Fibroblast of pulmonary artery (primary cell): ENCODE data around the gene NCKAP5.

Experiments
- DNase-seq: peaks from one replicate; pipeline ENCODE4 v3.0.0-alpha.2; 2010; ENCODE audit warnings: low read depth
- H3K4me3 ChIP-seq: replicated peaks from 2 replicates; pipeline ENCODE4 v1.5.1; 2011; ENCODE audit warnings: low read depth, mild to moderate bottlenecking, control low read depth, low read length, moderate library complexity
- TF ChIP-seq, protein P1 (sequence below): IDR thresholded peaks from 2 replicates; pipeline ENCODE4 v1.5.1; 2011; ENCODE audit warnings: mild to moderate bottlenecking, control low read depth, low read length, inconsistent platforms; ENCODE audit errors: missing control alignments

NCKAP5 gene

DNA sequence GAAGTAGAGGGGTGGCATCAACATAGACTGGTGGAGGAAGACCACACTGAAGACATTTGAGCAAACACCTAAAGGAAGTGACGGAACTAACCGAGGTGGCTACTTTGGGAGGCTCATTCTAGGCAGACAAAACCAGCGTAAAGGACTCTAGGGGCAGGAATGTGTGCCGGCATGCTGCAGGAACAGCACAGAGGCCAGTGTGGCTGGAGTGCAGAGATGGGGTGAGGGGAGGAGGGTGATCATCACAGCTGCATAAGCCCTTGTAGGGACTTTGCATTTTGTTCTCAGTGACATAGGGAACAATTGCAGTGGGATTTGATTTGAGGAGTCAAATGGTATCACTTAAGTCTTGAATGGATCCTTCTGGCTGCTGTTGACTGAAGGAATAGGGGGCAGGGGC, 253.5 kb downstream of the NCKAP5 start:
- no peak for DNase-seq
- TF ChIP-seq, protein P1, sequence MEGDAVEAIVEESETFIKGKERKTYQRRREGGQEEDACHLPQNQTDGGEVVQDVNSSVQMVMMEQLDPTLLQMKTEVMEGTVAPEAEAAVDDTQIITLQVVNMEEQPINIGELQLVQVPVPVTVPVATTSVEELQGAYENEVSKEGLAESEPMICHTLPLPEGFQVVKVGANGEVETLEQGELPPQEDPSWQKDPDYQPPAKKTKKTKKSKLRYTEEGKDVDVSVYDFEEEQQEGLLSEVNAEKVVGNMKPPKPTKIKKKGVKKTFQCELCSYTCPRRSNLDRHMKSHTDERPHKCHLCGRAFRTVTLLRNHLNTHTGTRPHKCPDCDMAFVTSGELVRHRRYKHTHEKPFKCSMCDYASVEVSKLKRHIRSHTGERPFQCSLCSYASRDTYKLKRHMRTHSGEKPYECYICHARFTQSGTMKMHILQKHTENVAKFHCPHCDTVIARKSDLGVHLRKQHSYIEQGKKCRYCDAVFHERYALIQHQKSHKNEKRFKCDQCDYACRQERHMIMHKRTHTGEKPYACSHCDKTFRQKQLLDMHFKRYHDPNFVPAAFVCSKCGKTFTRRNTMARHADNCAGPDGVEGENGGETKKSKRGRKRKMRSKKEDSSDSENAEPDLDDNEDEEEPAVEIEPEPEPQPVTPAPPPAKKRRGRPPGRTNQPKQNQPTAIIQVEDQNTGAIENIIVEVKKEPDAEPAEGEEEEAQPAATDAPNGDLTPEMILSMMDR: no peak
- no peak overlapping the region for H3K4me3 ChIP-seq

DNA sequence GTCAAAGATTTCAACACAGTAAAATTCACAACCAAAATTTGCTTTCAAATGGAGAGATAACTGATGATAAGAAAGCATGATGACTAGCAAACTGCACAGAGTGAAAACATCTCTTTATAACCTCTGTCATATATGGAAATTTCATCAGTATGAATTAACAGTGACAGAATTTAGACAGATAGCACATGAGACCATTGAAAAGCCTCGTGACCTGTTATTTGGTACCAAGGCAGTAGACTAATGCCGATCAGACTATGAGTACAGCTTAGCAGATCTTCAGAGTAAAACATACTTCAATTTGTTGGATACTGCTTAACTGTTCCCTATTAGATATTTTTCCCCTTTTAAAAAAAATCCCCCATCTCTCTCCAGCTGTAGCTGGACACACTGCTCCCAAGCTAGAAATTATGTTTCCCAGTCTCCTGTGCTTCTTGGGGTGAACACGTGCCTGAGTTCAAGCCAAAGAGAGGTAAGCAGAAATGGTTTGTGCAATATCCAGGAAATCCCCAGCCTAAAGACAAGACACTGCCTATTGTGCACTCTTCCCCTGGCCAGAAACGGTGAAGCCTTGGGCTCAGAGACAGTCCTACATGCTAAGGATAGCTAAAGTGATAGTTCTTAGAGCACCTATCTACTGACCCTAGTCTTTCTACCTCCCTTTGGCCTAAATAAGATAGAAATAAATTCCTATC, 256.1 kb downstream of the NCKAP5 start:
- no peak for DNase-seq
- TF ChIP-seq, protein P1: no peak
- no peak overlapping the region for H3K4me3 ChIP-seq

DNA sequence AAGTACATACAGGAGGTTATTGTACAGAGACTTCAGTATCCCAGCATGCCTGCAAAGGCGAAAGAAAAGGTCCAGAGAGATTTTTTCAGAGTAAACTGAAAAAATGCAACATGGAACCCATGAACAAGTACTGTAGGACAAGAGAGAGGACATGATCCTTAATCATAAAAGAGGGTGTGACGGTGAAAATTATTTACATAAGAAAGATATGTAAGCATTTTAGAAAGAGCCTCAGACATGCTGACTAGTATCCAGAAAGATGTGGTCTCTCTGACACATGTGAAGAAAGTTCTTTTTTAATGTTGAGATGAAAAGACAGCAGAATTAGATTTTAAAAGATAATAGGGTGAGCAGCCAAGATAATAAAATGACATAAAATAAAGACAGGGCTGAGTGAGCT, 262.0 kb downstream of the NCKAP5 start:
- TF ChIP-seq, protein P1: no peak
- no peak for DNase-seq
- H3K4me3 ChIP-seq: no peak overlapping the region

DNA sequence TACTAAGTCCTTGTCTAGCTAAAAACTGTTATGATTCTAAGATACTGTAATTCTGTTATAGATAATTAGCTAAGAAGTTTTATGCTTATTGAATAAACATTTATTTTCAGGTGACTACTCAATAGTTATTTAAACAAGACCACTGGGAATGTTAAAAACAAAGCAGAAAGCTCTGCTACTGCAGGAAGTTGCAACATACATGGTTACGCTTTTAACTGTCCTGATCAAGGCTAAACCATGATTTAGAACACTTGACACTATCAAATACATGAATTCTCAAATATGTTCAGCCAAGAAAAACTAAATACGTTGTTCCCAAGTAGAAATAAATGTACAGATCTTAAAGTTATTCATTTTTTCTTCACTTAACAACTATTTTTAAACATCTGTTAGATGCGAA, 263.9 kb downstream of the NCKAP5 start:
- no peak overlapping the region for H3K4me3 ChIP-seq
- TF ChIP-seq, protein P1: no peak
- DNase-seq: no peak

DNA sequence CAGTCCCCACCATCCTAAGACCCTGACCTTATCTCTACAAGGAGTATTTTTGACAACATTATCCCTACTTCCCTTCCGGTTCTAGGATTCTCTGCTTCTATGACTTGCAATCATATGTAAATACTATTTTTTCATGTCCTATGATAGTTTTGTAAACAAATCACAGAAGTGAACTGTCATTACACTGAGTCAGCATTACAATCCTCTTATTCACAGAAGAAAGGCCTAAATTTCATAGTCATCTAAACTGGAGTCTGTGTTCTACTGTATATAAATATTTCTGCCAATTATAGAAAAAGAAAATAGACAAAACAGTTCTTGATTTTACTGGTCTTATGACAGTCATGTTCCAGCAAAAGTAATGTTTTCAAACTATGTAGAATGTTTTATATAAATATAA, 265.1 kb downstream of the NCKAP5 start:
- peak; percentile 4 for DNase-seq
- TF ChIP-seq, protein P1: no peak
- no peak overlapping the region for H3K4me3 ChIP-seq

DNA sequence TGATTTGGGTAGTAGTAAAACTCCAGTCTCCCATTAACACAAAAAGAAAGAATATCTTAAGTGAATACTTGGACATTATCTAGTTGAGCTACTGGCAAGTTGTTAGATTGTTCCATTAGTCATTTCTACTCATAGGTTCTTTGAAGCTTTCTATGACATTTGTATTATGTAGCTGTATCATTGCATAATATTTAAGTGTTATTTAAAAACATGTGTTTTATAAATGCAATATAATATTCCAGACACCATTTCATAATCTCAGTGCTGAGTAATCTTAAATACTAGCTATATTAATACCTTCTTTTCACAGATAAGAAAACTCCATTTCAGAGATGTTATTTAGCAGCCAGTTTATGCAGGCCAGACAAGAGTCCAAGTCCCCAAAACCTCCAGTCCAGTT, 271.9 kb downstream of the NCKAP5 start:
- TF ChIP-seq, protein P1: no peak
- DNase-seq: peak; percentile 2
- H3K4me3 ChIP-seq: no peak overlapping the region

DNA sequence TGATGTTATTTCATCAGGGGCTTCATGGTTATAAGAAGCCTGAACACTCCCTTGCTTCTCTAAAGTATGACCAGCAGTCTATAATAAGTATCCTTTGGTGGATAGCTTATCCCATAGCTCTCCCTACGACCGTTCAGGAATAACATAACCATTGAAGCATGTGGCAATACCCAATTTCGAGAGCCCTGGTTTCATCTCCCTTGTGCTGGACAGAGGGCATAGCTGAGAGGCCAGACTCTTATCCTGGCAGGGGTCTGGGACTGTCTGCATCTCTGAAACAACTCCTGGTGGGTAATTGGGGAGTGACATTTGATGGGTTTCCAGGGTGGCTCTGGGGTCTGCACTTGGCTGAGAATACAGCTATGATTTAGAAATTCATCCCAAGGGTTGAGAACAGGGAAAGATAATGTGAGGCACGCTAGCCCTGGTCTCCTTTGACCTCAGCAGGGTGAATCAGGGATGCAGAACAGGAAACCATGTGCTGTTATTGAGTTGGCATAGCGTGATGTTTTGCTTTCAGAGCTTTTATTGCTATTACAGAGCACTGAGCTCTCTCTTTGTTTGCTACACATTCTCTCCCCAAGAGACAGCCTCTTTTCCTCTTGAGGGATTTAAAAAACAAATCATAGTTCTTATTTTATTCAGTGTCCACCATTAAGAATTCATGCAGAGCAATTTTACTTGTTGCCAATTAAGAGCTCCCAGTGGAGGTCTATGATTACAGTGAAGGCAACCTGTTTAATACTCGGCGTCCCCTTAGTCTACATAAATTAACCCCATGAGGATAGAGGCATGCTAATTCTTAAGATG, 274.5 kb downstream of the NCKAP5 start:
- TF ChIP-seq, protein P1: no peak
- peak; percentile 2 for DNase-seq
- H3K4me3 ChIP-seq: no peak overlapping the region
